HG03159 (cell line): Measurements from ENCODE around the gene C13orf42.

Source experiments
- ATAC-seq: cut with Tn5 transposase; IDR thresholded peaks from one replicate; pipeline ENCODE4 v1.9.1; 2021; ENCODE audit warnings: mild to moderate bottlenecking, moderate library complexity; ENCODE audit not compliant: unreplicated experiment

The C13orf42 gene

GRCh38 chr13:51067210-51067701 is 43.8 kb downstream of the C13orf42 start:
- ATAC-seq: no peak

DNA sequence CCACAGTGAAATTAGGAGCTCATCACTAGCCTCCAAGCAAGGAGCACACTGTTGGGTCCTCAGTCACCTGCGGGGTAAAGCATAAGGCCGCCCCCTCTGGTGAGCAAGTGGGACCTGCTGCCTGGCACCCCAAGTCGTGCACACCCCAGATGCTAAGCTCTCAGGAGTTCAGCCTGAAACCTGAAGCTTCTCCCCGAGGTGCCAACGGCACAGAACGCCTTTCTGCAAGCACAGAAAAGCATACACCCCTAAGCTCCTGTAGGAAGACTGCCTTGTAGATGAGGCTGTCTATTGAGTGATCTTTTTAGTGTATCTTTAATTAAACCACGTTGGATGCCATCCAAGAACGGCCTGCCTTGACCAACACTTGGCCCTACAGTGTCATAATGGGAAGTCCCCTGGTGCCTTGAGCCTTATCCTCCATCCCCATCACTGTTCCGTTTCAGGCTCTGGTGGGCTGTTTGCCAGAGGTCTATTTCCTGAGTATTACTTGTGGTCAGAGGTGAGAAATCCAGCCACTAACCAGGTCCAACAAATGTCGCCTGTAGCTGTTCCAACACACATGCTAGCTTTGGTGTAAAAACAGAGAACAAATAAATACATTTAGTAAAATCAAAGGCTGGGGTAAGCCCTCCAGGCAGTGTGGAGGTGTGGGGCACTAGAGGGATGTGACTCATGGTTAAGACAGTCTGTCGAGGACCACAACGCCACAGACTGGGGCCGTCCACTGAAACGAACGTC is 44.8 kb downstream of the C13orf42 start:
- no peak for ATAC-seq

DNA sequence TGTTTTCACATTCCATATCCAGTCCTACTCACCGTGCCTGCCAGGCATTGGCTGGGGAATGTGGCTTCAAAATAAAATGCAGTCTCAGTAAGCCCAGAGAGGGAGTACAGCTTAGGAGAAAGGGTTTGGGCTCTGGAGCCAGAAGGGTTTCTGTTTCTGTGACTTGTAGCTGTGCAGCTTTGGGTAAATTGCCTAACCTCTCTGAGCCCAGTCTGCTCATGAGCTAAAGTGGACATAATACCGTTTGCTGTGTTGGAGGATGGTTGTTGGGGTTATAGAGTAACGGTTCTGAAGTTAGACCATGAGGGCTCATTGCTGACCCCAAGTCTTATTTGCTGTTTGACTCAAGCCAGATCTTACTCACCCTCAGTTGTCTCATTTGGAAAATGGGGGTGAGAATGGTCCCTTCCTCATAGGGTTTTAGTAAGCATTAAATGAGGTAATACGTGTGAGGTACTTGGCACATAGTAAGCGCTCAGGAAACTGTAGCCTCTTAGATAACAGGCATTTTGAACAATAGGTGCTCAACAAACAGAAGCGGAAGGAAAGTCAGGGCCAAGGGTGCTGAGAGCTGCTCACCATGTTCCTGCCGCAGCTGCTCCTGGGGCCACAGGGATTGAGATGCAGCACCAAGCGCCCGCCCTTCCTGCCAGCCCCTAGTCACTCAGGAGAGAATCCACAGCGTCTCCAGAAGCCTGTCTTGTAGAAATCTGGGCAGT is 45.5 kb downstream of the C13orf42 start:
- no peak for ATAC-seq

GRCh38 chr13:51064753-51065152 is 46.3 kb downstream of the C13orf42 start:
- ATAC-seq: no peak

DNA sequence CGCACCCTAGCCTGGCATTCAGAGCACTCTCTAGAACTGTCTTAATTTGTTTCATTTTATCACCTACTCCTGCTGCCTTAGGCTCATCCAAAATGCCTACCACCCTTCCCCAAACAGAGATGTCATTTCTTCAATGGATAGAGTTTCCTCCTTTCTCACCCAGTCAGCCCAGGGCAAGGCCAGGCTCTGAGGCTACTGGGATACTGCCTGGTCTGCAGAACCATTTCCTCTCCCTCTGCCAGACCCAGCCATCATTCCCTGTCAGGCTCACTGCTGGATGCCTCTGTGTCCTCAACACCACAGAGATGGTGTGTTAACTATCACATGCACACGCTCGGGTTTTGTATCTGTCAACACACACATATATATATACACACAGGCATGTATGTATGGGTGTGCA is 47.2 kb downstream of the C13orf42 start:
- ATAC-seq: no peak

DNA sequence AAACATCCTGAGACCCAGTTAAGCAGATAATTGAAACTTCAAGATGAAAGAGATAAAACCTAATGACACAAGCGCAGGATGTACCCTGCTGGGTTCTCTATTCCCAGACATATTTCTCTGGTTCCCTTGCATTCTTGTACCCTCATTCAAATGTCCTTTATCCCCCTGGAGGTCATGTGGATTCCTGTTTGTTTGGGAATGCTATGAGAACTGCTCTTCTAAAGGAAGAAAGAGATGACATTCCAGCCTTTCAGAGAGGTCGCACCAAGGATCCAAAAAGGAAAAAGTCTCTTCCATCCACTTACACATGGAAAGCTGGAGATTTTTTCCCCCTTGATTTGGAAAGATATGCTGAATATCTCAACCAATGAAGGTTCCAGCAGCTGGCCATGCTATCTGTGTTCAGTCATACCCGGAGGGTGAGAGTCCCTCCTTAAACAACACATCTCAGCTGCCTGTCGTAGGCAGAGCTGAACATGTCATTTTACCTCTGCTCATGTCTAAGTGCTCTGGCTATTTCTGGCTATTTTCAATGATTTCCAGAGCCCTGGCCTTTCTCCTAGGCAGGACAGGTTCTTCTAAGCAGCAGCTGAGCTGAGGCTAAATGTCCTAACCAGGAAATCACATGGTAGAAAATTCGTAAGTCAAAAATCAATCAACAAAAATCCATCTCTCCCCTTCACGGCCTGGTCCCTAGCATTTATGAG is 52.5 kb downstream of the C13orf42 start:
- ATAC-seq: no peak

DNA sequence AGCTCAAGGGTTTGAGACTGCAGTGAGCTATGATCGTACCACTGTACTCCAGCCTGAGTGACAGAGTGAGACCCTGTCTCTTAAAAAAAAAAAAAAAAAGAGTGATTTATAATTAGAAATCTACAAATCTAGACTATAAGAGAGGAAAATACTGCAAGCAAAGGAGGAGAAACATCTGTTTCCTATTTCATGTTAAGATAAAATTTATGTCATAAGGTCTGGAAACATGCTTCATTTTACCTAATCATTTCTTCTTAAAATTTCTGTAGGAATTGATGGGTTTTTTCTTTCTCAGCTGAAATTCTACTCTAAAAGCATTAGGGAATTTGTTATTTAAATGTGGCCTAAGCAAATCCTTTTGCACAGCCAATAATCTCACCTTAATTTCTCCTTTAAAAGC is 53.2 kb downstream of the C13orf42 start:
- no peak for ATAC-seq

DNA sequence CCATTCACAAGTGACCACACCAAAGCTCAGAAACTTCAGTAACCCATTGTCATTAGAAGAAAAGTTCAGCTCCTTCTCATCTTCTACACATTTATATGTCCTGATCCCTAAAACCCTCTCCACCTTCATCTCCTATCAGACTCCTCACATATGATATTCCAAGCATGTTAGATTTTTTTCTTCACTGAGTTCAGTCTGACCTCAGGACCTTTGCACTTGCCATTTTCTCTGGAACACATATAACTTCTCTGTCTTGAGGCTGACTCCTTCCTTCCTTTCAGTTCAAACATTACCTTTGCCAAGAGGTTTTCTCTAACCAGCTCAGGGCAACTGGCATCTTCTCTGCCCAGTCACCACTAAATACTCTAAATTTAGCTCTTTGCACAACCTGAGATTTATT is 54.1 kb downstream of the C13orf42 start:
- ATAC-seq: no peak

DNA sequence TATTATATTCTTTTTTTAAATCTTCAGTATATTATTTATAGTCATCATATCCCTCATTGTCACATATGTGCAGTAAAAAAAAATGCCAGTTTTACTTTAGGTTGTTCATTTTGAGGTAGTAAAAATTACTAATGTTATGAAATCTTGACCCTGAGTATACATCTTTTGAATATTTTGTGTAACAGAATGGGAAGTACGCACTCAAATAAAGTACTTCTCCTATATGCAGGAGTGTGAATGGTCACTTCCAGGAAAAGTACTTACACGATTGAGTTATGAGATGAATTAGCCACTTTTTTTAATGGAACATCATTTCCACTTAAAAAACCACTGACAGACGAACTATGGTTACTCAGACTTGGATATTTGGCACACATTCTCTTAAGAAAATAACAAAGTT is 58.5 kb downstream of the C13orf42 start:
- ATAC-seq: no peak

DNA sequence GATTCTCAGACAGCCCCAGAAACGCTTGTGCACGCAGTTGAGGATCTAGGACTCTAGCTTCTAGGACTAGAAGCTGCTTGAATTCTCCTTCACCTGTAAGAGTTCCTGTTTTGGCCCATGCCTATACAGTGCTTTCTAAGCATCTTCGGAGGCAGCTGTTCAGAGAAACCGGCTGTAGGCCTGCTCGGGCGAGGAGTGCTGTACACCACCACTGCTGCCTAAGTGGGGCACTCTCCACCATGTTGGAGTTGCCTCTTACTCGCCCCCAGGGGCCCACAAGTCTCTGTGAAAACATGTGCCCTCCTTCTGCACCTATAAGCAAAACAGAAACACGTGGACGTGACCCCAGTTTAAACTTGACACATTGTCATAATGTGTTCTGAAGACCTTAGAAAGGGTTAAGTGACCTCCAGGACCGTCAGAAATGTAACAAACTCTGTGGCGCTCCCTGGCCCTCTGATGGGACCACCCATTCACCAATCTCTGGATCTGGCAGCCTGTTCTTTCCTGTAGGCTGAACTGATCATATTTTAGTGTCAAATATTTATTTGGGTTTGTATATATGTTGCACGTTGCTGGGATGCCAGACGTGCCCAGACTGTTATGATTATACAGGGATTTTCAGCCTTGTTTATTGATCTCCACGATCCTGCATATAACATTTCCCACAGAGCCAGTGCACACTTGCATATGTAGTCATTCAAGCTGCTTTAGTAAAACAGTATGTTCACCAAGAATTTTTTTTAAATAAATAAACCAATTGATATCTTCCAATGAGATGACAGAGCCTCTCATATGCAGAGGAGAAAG is 60.8 kb downstream of the C13orf42 start:
- no peak for ATAC-seq

GRCh38 chr13:51048616-51049015 is 62.5 kb downstream of the C13orf42 start:
- ATAC-seq: no peak

- ATAC-seq: no peak
Observed at GRCh38 chr13:51048166-51048461, 63.0 kb downstream of the C13orf42 start.

- no peak for ATAC-seq
Observed at GRCh38 chr13:51047434-51048165, 63.5 kb downstream of the C13orf42 start.

DNA sequence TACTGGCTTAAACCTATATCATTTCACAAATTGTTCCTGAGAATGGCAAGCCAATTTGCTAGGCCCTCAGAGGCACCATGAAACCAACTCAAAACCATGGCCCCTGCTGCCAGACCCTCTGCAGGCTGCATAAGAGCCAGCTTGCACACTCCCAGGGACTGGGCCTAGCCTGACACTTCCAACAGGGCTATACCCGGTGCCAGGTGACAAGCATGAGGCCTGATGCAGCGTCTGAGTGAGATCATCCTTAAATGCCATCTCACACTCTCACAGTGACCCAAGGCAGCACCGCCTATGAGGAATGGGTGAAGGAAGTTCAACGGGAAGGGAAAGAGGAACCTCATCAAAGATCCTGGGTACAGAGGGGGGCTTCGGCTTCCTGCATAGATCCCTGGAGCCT is 65.6 kb downstream of the C13orf42 start:
- no peak for ATAC-seq

DNA sequence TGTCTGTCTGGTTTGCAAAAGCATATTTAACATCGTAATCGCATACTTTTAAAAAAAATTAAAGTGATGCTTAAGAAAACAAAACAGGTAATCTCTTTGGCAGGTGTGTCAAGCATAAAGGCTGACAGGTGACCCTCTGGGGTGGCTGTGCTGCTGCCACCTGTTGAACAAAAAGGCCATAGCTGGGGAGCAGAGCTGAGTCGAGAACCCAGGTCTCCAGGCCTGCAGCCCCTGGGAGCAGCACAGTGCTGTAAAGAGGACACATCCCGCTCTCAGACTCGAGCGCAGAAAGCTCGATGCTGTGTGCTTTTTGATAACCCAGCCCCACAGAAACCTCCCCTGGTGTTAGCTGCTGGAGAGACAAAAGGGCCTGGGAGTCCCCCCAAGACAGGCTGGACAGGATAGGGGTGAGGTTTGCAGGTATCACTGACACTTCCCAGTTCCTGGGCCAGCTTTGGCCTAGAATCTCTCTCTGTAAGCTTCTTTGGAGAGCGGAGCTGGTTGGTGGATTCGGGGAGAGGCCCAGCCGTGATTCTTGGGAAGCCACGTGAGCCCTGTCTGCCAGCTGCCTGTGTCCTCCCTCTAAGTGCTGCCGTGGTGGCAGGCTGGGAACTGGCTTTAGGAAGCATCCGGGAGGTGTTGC is 66.9 kb downstream of the C13orf42 start:
- ATAC-seq: no peak

- ATAC-seq: no peak
Observed at GRCh38 chr13:51043310-51043709, 67.8 kb downstream of the C13orf42 start.

DNA sequence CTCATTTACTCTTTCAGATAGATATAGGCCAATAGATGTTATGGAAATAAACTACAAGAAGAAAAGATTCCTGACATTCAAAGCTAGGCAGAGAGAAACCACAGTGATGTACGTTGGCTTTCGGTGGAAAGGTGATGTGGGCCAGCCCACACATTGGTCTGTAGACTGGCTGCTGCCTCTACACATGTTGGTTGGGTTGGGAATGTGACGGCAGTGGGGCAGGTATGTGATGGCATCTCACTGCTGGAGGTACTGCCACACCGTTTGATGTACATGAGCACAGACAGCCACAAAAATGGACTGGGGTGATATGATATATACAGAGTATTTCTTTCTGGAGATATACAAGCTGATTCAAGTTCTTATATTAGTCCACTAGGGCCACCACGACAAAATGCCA is 69.4 kb downstream of the C13orf42 start:
- no peak for ATAC-seq

GRCh38 chr13:51041126-51041525 is 69.9 kb downstream of the C13orf42 start:
- no peak for ATAC-seq

DNA sequence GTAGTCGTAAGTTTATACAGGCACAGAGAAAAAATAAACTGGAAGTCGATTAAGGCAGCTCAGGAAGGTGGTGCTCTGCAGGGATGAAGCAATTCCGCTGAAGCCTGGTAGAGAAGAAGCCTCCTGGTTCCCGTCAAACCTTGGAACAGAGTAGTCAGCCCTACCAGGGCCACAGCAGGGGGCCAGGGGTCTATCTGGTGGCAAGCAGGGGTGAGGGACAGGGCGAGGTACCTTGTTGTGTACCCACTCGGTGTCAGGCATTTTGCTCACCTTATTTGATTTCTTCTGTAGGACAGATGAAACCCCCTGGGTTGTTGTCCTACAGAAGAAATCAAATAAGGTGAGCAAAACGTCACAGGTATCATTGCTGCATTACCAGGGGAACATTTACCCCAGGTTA is 70.6 kb downstream of the C13orf42 start:
- no peak for ATAC-seq

DNA sequence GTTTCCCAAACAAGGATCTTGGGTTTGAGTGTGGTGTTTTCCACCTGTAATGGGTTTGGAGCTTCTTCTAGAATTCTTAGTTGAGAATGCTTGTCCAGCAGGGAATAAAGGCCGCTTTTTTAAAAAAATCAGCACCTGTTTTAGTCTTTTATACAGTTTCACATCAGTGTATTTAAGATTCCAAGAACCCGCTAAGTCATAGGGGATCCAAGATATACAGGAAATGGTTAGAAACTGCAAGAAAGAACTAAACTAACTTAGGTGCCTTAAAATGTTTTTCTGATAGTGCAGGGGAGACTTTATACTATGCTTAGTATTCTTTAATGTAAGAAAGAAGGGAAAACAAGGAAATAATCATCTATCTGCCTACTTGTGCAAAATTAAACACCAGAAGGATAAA is 74.7 kb downstream of the C13orf42 start:
- ATAC-seq: no peak
